Stimulated activated naive CD8-positive, alpha-beta T cell treated with anti-CD3 and anti-CD28 coated beads, Interleukin-15, Interleukin-2, amounts not matched to agents 100 U/mL and 50 U/mL, for 24 hours (primary cell): Measurements from ENCODE around the gene IL27RA.
"Not testable (repeated sequence)": the region's sequence is repeated elsewhere in the genome, so short reads cannot be mapped to it uniquely, and the experiment has no call there.

ENCODE experiments used
- ATAC-seq: fragments of 150-1000 bp; cut with Tn5 transposase; one replicate; pipeline ENCODE4 v1.10.0; 2021
- DNase-seq: peaks from one replicate; pipeline ENCODE4 v3.0.0; 2021

IL27RA gene

GRCh38 chr19:13999085-13999484 lies 32.5 kb upstream of the IL27RA start:
- no peak for ATAC-seq
- no peak for DNase-seq

GRCh38 chr19:14000691-14001375 lies 30.7 kb upstream of the IL27RA start:
- ATAC-seq (no peak), DNase-seq (no peak)

GRCh38 chr19:14002571-14003250 lies 28.9 kb upstream of the IL27RA start:
- DNase-seq (no peak), ATAC-seq (no peak)

GRCh38 chr19:14003251-14004055 lies 28.1 kb upstream of the IL27RA start:
- no peak for ATAC-seq
- no peak for DNase-seq

- DNase-seq (no peak), ATAC-seq (no peak)
These were observed 26.8 kb upstream of the IL27RA start for GRCh38 chr19:14004619-14005348.

- peak; percentile 69 for ATAC-seq
- DNase-seq = peak; percentile 97
These were observed 26.0 kb upstream of the IL27RA start for GRCh38 chr19:14005349-14006084.

- DNase-seq (peak; percentile 100), ATAC-seq (peak; percentile 82)
These were observed 25.3 kb upstream of the IL27RA start, which contains the start of gene RFX1 for GRCh38 chr19:14006085-14006765. Gene RFX1, minus strand, starts transcription at chr19:14006320. Its CDS starts 12,477 bp downstream, at chr19:13993843.

- peak; percentile 22 for ATAC-seq
These were observed 24.6 kb upstream of the IL27RA start for GRCh38 chr19:14006766-14007562.

GRCh38 chr19:14012378-14012915 lies 19.1 kb upstream of the IL27RA start:
- no peak for DNase-seq
- ATAC-seq = no peak

More at GRCh38 chr19:14006766-14007562, 24.6 kb upstream of the IL27RA start:
- peak; percentile 86 for DNase-seq

GRCh38 chr19:14015524-14016035 lies 16.0 kb upstream of the IL27RA start:
- ATAC-seq (peak; percentile 49), DNase-seq (no peak)

GRCh38 chr19:14019100-14019499 lies 12.5 kb upstream of the IL27RA start:
- DNase-seq = no peak
- no peak for ATAC-seq

- ATAC-seq, DNase-seq: not testable (repeated sequence)
These were observed 11.8 kb upstream of the IL27RA start for GRCh38 chr19:14019739-14020138.

GRCh38 chr19:14021474-14021873 lies 10.1 kb upstream of the IL27RA start:
- ATAC-seq = no peak
- DNase-seq = no peak

- DNase-seq (no peak), ATAC-seq (no peak)
These were observed 9.1 kb upstream of the IL27RA start for GRCh38 chr19:14022469-14022868.

- peak; percentile 64 for ATAC-seq
- DNase-seq = peak; percentile 53
These were observed 7.9 kb upstream of the IL27RA start for GRCh38 chr19:14023404-14024235.

- ATAC-seq, DNase-seq: not testable (repeated sequence)
These were observed 4.8 kb upstream of the IL27RA start for GRCh38 chr19:14026652-14027192.

GRCh38 chr19:14027856-14028450 lies 3.6 kb upstream of the IL27RA start, which contains the start of gene RLN3:
Gene RLN3, plus strand, starts transcription at chr19:14028148. Its CDS starts 57 bp downstream, at chr19:14028205.
- no peak for ATAC-seq
- no peak for DNase-seq

GRCh38 chr19:14028901-14029300 lies 2.7 kb upstream of the IL27RA start:
- DNase-seq (no peak), ATAC-seq (no peak)
